Fibroblast of pulmonary artery (primary cell): ENCODE data around the gene NSFL1C.
A peak's percentile ranks its signal among the peaks of the same experiment; 100 is the strongest.

Source experiments
- DNase-seq: peaks from one replicate; pipeline ENCODE4 v3.0.0-alpha.2; 2010; ENCODE audit warnings: low read depth
- H3K4me3 ChIP-seq: replicated peaks from 2 replicates; pipeline ENCODE4 v1.5.1; 2011; ENCODE audit warnings: low read depth, mild to moderate bottlenecking, control low read depth, low read length, moderate library complexity
- CTCF ChIP-seq: IDR thresholded peaks from 2 replicates; pipeline ENCODE4 v1.5.1; 2011; ENCODE audit warnings: mild to moderate bottlenecking, control low read depth, low read length, inconsistent platforms; ENCODE audit errors: missing control alignments

The NSFL1C gene

GRCh38 chr20:1436263-1436662, 30.4 kb downstream of the NSFL1C start:
- no peak for DNase-seq
- H3K4me3 ChIP-seq, result no peak overlapping the region
- no peak for TF ChIP-seq CTCF

GRCh38 chr20:1435337-1435699, 31.3 kb downstream of the NSFL1C start:
- no peak for DNase-seq

GRCh38 chr20:1434571-1435336, 31.9 kb downstream of the NSFL1C start:
- DNase-seq, result peak; percentile 94
- no peak overlapping the region for H3K4me3 ChIP-seq
- no peak for TF ChIP-seq CTCF

More at GRCh38 chr20:1435337-1435699, 31.3 kb downstream of the NSFL1C start:
- no peak for TF ChIP-seq CTCF
- no peak overlapping the region for H3K4me3 ChIP-seq

- TF ChIP-seq CTCF, result no peak
- no peak overlapping the region for H3K4me3 ChIP-seq
- no peak for DNase-seq
These were observed 35.5 kb downstream of the NSFL1C start for GRCh38 chr20:1431158-1431557.

- DNase-seq, result peak; percentile 92
- no peak for TF ChIP-seq CTCF
- H3K4me3 ChIP-seq, result no peak overlapping the region
These were observed 36.6 kb downstream of the NSFL1C start for GRCh38 chr20:1430004-1430451.

- no peak overlapping the region for H3K4me3 ChIP-seq
- no peak for DNase-seq
- no peak for TF ChIP-seq CTCF
These were observed 37.4 kb downstream of the NSFL1C start for GRCh38 chr20:1429143-1429728.
